Measurements from ENCODE around the gene ADIPOR2. TPM values are rescaled to one million over a fixed set of nuclear protein-coding genes. Genes with fewer than 3 reads are reported as not detected.

Gene ADIPOR2
- total RNA-seq, 1 experiment from 2014 or later: 45.3 TPM

- no peak for TF ChIP-seq CTCF (conservative IDR thresholded peaks at IDR 0.05)
- no peak overlapping the region for H4K91ac ChIP-seq (ENCODE audit: insufficient read length, low read depth, low read length)
- H2AK5ac ChIP-seq (ENCODE audit: insufficient read length, low read length): no peak overlapping the region
- H3K27ac Mint-ChIP-seq: no peak overlapping the region
- no peak overlapping the region for H2BK15ac ChIP-seq (ENCODE audit: low read depth, low read length)
- H3K9ac ChIP-seq (ENCODE audit: extremely low read depth, insufficient read length, low read length): no peak overlapping the region
- H3K4me2 ChIP-seq (ENCODE audit: insufficient read depth, insufficient read length, low read length): no peak overlapping the region
- H3K4me1 Mint-ChIP-seq: peaks cover 12 to 18% of the 10 kb centered on the region in 2 experiments
- no peak overlapping the region for H4K5ac ChIP-seq (ENCODE audit: insufficient read length, low read depth, low read length)
- no peak overlapping the region for H2BK12ac ChIP-seq (ENCODE audit: insufficient read length, low read depth, low read length)
- no peaks in the 10 kb centered on the region for H3K27me3 ChIP-seq (ENCODE audit: insufficient read depth, low read length)
- no peak overlapping the region for H3K4me3 Mint-ChIP-seq
- no CpG with 5 or more reads among the region's 6 CpGs for WGBS (ENCODE audit: extremely low coverage, insufficient read length, low lambda C conversion rate)
- H2AFZ ChIP-seq (ENCODE audit: low read length): no peak overlapping the region
- no peak overlapping the region for H4K8ac ChIP-seq (replicated peaks; ENCODE audit: insufficient read length, low read depth, low read length)
- no peak overlapping the region for H2BK120ac ChIP-seq (ENCODE audit: low read depth, low read length, poor library complexity, severe bottlenecking)
- no peak overlapping the region for H3T11ph ChIP-seq (ENCODE audit: low read length)
- H3K36me3 Mint-ChIP-seq (ENCODE audit: insufficient read depth in 1 of 3, low read depth in 3 of 3): peaks cover 8 to 33% (median 12%) of the 10 kb centered on the region in 3 experiments; a peak in 6 of 7 replicates
- no peak overlapping the region for H3K23ac ChIP-seq (ENCODE audit: insufficient read length, low read depth, low read length)
- H3K23me2 ChIP-seq (ENCODE audit: insufficient read length, low read depth, low read length, poor library complexity, severe bottlenecking): no peaks in the 10 kb centered on the region
- H3K56ac ChIP-seq (ENCODE audit: insufficient read length, low read depth, low read length): no peak overlapping the region
- no peak overlapping the region for H3K4ac ChIP-seq (ENCODE audit: low read depth, low read length)
- no peaks in the 10 kb centered on the region; the same call in 1 of the 2 replicates for H3K27me3 Mint-ChIP-seq (ENCODE audit: low read depth)
- H3K9me3 Mint-ChIP-seq: no peaks in the 10 kb centered on the region
- H3K79me1 ChIP-seq (ENCODE audit: insufficient read depth, low read depth, low read length, poor library complexity, severe bottlenecking): no peaks in the 10 kb centered on the region
- H2BK20ac ChIP-seq (ENCODE audit: low read depth, low read length, poor library complexity, severe bottlenecking): no peak overlapping the region
- no peak overlapping the region for H3K18ac ChIP-seq (ENCODE audit: insufficient read length, low read depth, low read length)
- H3K4me1 ChIP-seq (ENCODE audit: insufficient read depth, low read length): no peaks in the 10 kb centered on the region; the same call in 1 of the 2 replicates
- H3K27ac ChIP-seq (ENCODE audit: insufficient read length, low read depth, low read length): no peak overlapping the region
- no peak for DNase-seq
- H2BK5ac ChIP-seq (ENCODE audit: insufficient read length, low read length): no peak overlapping the region
- no peaks in the 10 kb centered on the region for H3K79me2 ChIP-seq (ENCODE audit: insufficient read depth, low read length)
- no peaks in the 10 kb centered on the region for H3K9me3 ChIP-seq (ENCODE audit: control insufficient read depth, low read depth, low read length)
- no peak overlapping the region for H3K14ac ChIP-seq (ENCODE audit: insufficient read depth, low read length)
- no peaks in the 10 kb centered on the region for H4K20me1 ChIP-seq (ENCODE audit: control insufficient read depth, insufficient read depth, insufficient read length)
Observed at GRCh38 chr12:1787714-1788113, 96.8 kb downstream of the ADIPOR2 start.
